ENCODE data around the gene CDKAL1.

GRCh38 chr6:20775981-20776380, 241.7 kb downstream of the CDKAL1 start:
- TF ChIP-seq ZNF232 (CRISPR knock-in tag; IDR thresholded peaks at IDR 0.05): no peak
- TF ChIP-seq FOXA1 (IDR thresholded peaks at IDR 0.05; ENCODE audit: borderline replicate concordance): no peak
- TF ChIP-seq SFPQ (IDR thresholded peaks at IDR 0.05; ENCODE audit: low read depth, low read length): no peak
- no peak for TF ChIP-seq RFX5 (IDR thresholded peaks at IDR 0.05; ENCODE audit: low read depth, low read length)

Measured in K562 (cell line).